ENCODE data around the gene CLEC16A. TPM values are rescaled to one million over a fixed set of nuclear protein-coding genes. Genes with fewer than 3 reads are reported as not detected.

The CLEC16A gene
- total and polyA plus RNA-seq, 8 donors: 17.6 to 38.6 (median 21.6) TPM

GRCh38 chr16:11133344-11133943, 189.1 kb downstream of the CLEC16A start:
- H3K27me3 ChIP-seq: no peaks in the 10 kb centered on the region
- DNase-seq (peak in 3 of 4 donors; percentile 73 to 88 (median 85)), ATAC-seq (peak; percentile 85)
- no peaks in the 10 kb centered on the region for H3K9me3 ChIP-seq
- H3K4me1 ChIP-seq: peaks cover 20 to 43% of the 10 kb centered on the region in 2 donors
- intact Hi-C loops (cut with DNase I): no loop called here
- no peak overlapping the region for H3K4me3 ChIP-seq
- TF ChIP-seq CTCF (IDR thresholded peaks at IDR 0.05): no peak
- peaks cover 0 to 14% of the 10 kb centered on the region in 2 donors for H3K36me3 ChIP-seq
- peak overlapping the region; percentile 67 to 84 for H3K27ac ChIP-seq

DNA sequence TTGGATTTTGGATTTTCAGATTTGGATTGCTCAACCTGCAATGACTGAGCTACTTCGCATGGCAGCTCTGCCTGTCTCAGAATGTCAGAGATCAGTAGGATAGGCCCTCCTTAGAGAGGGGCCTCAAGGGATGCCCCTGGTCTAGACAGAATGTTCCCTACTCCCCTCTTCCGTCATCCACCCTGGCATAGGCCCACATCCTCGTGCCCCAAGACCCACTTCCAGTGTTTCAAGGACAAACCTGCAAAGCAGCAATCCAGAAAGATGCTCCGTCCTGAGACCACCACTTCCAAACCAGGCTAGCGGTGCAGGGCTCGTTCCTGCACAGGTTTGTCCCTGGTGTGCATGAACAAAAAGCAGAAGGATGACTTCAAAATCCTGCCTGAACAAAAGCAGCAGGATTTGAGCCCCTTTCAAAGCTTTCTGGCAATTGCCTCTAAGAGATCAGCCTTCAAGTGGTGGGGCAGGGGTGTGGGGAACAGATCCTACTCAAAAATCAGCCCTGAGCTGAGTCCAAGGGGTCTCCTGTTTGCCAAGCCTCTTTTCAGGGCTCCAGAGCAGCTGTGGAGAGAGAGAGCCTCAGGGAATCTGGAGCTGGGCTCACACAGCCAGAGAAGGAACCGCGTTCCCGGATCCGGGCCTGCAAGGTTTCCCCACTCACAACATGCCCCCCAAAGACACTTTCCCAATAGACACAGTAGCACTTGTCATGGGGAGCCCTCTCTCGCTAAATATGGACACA, 190.5 kb downstream of the CLEC16A start:
- peaks cover 0 to 14% of the 10 kb centered on the region in 2 donors for H3K36me3 ChIP-seq
- no peak for ATAC-seq
- H3K4me1 ChIP-seq: peaks cover 20 to 50% of the 10 kb centered on the region in 2 donors
- no peaks in the 10 kb centered on the region for H3K9me3 ChIP-seq
- peak in 1 of 4 donors; percentile 38 for DNase-seq
- H3K27ac ChIP-seq: no peak overlapping the region
- no peak for TF ChIP-seq CTCF (IDR thresholded peaks at IDR 0.05)
- no peaks in the 10 kb centered on the region for H3K27me3 ChIP-seq
- intact Hi-C loops (cut with DNase I): no loop called here
- no peak overlapping the region for H3K4me3 ChIP-seq

DNA sequence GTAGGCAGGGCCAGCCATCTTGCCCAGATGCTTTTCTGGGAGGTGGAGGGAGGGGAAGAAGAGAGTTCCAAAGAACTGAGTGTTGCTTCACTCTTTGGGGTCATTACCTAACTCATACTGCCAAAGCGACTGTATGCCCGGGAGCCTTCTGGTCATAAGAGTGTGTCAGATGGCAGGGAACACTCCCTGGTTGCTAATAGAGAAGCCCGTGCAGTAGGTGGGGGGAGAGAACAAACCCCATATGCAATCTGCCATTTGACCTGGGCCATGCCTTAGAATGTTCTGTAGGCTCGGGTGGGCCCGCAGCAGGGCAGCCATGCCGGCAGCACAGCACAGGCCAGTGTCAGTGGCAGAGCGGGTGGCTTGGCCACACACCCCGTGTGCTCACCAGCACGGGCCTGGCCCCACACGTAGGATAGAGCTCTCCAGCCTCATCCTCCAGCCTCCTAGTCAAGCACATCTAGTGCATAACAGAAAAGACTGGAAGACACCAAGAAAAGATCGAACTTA, 191.2 kb downstream of the CLEC16A start:
- H3K4me3 ChIP-seq: no peak overlapping the region
- H3K4me1 ChIP-seq: peaks cover 20 to 50% of the 10 kb centered on the region in 2 donors
- no peak overlapping the region for H3K27ac ChIP-seq
- peak; percentile 14 for ATAC-seq
- H3K9me3 ChIP-seq: no peaks in the 10 kb centered on the region
- intact Hi-C loops (cut with DNase I): no loop called here
- no peak for TF ChIP-seq CTCF (IDR thresholded peaks at IDR 0.05)
- H3K27me3 ChIP-seq: no peaks in the 10 kb centered on the region
- DNase-seq: peak in 1 of 4 donors; percentile 28
- peaks cover 0 to 8% of the 10 kb centered on the region in 2 donors for H3K36me3 ChIP-seq

GRCh38 chr16:11136600-11136999, 192.2 kb downstream of the CLEC16A start:
- no peaks in the 10 kb centered on the region for H3K36me3 ChIP-seq
- H3K9me3 ChIP-seq: no peaks in the 10 kb centered on the region
- ATAC-seq (no peak), DNase-seq (no peak)
- no peak for TF ChIP-seq CTCF (IDR thresholded peaks at IDR 0.05)
- no peak overlapping the region for H3K27ac ChIP-seq
- peaks cover 20 to 50% of the 10 kb centered on the region in 2 donors for H3K4me1 ChIP-seq
- intact Hi-C loops (cut with DNase I): no loop called here
- H3K4me3 ChIP-seq: no peak overlapping the region
- H3K27me3 ChIP-seq: no peaks in the 10 kb centered on the region
